H1 (cell line): ENCODE measurements around the gene ADAMTS3.

ENCODE experiments used
- CBX8 ChIP-seq: fragments of 300-800, 300-1000 bp; sonication (generic); IDR thresholded peaks from 2 replicates; pipeline ENCODE4 v1.7.1; 2016; ENCODE audit warnings: low read depth, low read length, borderline replicate concordance
- CHD2 ChIP-seq: IDR thresholded peaks from 2 replicates; pipeline ENCODE4 v1.6.1; 2012; ENCODE audit warnings: low read length, improper control_type of control experiment
- EP300 ChIP-seq, 2 experiments: IDR thresholded peaks; 1 replicate in 1 of 2; 2 replicates in 1 of 2; pipeline ENCODE4 v1.6.1; 2011 to 2012; ENCODE audit warnings: low read depth in 2 of 2, low read length in 2 of 2, mild to moderate bottlenecking in 2 of 2, borderline replicate concordance in 1 of 2, inconsistent platforms in 1 of 2, moderate library complexity in 1 of 2
- SP1 ChIP-seq: IDR thresholded peaks from 2 replicates; pipeline ENCODE4 v1.6.1; 2011; ENCODE audit warnings: low read depth, low read length
- SUZ12 ChIP-seq: fragments of 200-600 bp; sonication (generic); IDR thresholded peaks from 2 replicates; pipeline ENCODE4 v1.6.1; 2012; ENCODE audit warnings: mild to moderate bottlenecking, inconsistent platforms, low read length, moderate library complexity, mixed read lengths
- YY1 ChIP-seq: IDR thresholded peaks from 2 replicates; pipeline ENCODE4 v1.6.1; 2011; ENCODE audit warnings: low read depth, mild to moderate bottlenecking, low read length
- TF ChIP-seq, protein P1 (sequence below): IDR thresholded peaks from 2 replicates; pipeline ENCODE4 v1.6.1; 2012; ENCODE audit warnings: inconsistent platforms
- TF ChIP-seq, protein P2 (sequence below), 3 experiments: IDR thresholded peaks; 1 replicate in 2 of 3; 2 replicates in 1 of 3; pipeline versions ENCODE4 v1.5.1 to v1.6.1; 2011; ENCODE audit warnings: low read length in 3 of 3, mild to moderate bottlenecking in 3 of 3, inconsistent platforms in 2 of 3, low read depth in 1 of 3, moderate library complexity in 1 of 3; ENCODE audit not compliant: insufficient read depth in 1 of 3; ENCODE audit errors: control extremely low read depth in 1 of 3
- TF ChIP-seq, protein P3 (sequence below): IDR thresholded peaks from 2 replicates; pipeline ENCODE4 v1.6.1; 2012; ENCODE audit warnings: inconsistent platforms

DNA sequence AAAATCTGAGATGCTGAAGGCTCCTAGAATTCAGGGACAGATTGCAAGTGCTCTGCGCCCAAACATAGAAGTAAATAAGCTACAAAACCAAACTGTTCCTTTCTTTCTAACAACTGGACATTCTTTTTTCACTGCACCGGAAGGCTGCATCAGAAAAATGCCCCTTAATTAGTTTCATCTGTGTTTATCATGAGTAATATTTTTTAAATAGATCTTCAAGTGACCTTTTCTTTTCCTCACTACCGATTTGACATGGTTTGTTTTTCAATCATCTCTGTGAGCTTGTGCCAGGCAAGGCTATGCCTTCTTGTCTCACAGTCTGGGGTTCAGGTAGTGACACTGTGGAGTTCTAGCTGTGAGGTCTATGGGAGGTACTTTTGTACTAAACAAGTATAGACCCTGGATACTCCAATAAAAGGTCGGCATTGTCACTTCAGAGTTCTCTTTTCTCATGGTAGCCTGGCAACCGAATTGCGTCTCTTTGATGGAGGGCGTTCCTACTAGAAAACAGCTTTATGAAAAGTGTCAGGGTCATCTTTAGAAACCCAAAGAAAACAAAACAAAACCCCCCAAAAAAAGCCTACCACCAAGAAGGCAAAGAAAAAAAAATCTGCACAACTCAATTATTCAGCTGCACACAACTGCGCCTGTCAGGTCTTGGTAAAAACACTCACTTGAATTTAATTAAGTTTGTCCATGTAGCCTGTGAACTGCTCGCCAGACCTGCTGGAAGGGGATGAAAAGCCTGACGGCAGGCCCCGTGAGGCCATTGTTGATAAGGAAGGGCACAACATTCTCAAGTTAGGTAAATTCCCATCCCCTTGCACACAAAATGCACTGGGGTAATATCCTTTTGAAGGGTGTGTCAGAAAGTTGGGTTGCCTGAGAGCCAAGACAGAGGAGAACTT is 22.8 kb upstream of the ADAMTS3 start:
- no peak for TF ChIP-seq SUZ12
- TF ChIP-seq EP300 (IDR thresholded peaks at IDR 0.05; ENCODE audit: borderline replicate concordance in 1 of 2, low read depth in 2 of 2, low read length in 2 of 2): no peak
- TF ChIP-seq YY1: no peak
- TF ChIP-seq, protein P1, sequence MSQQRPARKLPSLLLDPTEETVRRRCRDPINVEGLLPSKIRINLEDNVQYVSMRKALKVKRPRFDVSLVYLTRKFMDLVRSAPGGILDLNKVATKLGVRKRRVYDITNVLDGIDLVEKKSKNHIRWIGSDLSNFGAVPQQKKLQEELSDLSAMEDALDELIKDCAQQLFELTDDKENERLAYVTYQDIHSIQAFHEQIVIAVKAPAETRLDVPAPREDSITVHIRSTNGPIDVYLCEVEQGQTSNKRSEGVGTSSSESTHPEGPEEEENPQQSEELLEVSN: no peak
- TF ChIP-seq CHD2: no peak
- TF ChIP-seq, protein P2, sequence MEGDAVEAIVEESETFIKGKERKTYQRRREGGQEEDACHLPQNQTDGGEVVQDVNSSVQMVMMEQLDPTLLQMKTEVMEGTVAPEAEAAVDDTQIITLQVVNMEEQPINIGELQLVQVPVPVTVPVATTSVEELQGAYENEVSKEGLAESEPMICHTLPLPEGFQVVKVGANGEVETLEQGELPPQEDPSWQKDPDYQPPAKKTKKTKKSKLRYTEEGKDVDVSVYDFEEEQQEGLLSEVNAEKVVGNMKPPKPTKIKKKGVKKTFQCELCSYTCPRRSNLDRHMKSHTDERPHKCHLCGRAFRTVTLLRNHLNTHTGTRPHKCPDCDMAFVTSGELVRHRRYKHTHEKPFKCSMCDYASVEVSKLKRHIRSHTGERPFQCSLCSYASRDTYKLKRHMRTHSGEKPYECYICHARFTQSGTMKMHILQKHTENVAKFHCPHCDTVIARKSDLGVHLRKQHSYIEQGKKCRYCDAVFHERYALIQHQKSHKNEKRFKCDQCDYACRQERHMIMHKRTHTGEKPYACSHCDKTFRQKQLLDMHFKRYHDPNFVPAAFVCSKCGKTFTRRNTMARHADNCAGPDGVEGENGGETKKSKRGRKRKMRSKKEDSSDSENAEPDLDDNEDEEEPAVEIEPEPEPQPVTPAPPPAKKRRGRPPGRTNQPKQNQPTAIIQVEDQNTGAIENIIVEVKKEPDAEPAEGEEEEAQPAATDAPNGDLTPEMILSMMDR (IDR thresholded peaks at IDR 0.05; ENCODE audit: control extremely low read depth in 1 of 3, insufficient read depth in 1 of 3, low read depth in 1 of 3, low read length in 3 of 3): no peak
- TF ChIP-seq SP1: no peak
- TF ChIP-seq, protein P3, sequence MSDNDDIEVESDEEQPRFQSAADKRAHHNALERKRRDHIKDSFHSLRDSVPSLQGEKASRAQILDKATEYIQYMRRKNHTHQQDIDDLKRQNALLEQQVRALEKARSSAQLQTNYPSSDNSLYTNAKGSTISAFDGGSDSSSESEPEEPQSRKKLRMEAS: no peak
- TF ChIP-seq CBX8: no peak
